Hepatocyte (in vitro differentiated cells): Measurements from ENCODE around the gene GPAT3. TPM values are rescaled to one million over a fixed set of nuclear protein-coding genes. Genes with fewer than 3 reads are reported as not detected.

Source experiments
- DNase-seq: peaks from one replicate; pipeline ENCODE4 v3.0.0-alpha.2; 2016; ENCODE audit warnings: low spot score
- H2AFZ ChIP-seq: fragments of 200-600 bp; sonication (generic); 2 replicates; pipeline ENCODE4 v1.6.0; 2016; ENCODE audit warnings: antibody characterized with exemption, mild to moderate bottlenecking
- H3K27ac ChIP-seq: fragments of 200-600 bp; sonication (generic); 2 replicates; pipeline ENCODE4 v1.5.1; 2016; ENCODE audit warnings: mild to moderate bottlenecking
- H3K27me3 ChIP-seq: fragments of 200-600 bp; sonication (generic); 2 replicates; pipeline ENCODE4 v1.6.1; 2016
- H3K36me3 ChIP-seq: fragments of 200-600 bp; sonication (generic); replicated peaks from 2 replicates; pipeline ENCODE4 v1.5.1; 2016; ENCODE audit warnings: low read depth; ENCODE audit not compliant: insufficient read depth
- H3K4me1 ChIP-seq: fragments of 200-600 bp; sonication (generic); 2 replicates; pipeline ENCODE4 v1.5.1; 2016; ENCODE audit warnings: mild to moderate bottlenecking, moderate library complexity; ENCODE audit not compliant: insufficient read depth
- H3K4me2 ChIP-seq: fragments of 200-600 bp; sonication (generic); 2 replicates; pipeline ENCODE4 v1.6.0; 2016
- H3K4me3 ChIP-seq: fragments of 200-600 bp; sonication (generic); 2 replicates; pipeline ENCODE4 v1.5.1; 2016; ENCODE audit warnings: mild to moderate bottlenecking
- H3K79me2 ChIP-seq: fragments of 200-600 bp; sonication (generic); 2 replicates; pipeline ENCODE4 v1.6.0; 2017; ENCODE audit warnings: mild to moderate bottlenecking
- H3K9me2 ChIP-seq: fragments of 200-600 bp; sonication (generic); replicated peaks from 2 replicates; pipeline ENCODE4 v1.6.0; 2017; ENCODE audit warnings: mild to moderate bottlenecking; ENCODE audit not compliant: insufficient read depth
- H3K9me3 ChIP-seq: fragments of 200-600 bp; sonication (generic); 2 replicates; pipeline ENCODE4 v1.5.1; 2016; ENCODE audit warnings: low read depth, mild to moderate bottlenecking
- H4K20me1 ChIP-seq: fragments of 200-600 bp; sonication (generic); 2 replicates; pipeline ENCODE4 v1.6.0; 2016; ENCODE audit warnings: mild to moderate bottlenecking; ENCODE audit not compliant: insufficient read depth, poor library complexity, severe bottlenecking
- EZH2 ChIP-seq: fragments of 200-600 bp; sonication (generic); IDR thresholded peaks from 2 replicates; pipeline ENCODE4 v1.6.1; 2016; ENCODE audit warnings: antibody characterized with exemption, mild to moderate bottlenecking, borderline replicate concordance
- EZH2phosphoT487 ChIP-seq: fragments of 200-600 bp; sonication (generic); IDR thresholded peaks from one replicate; pipeline ENCODE4 v1.6.1; 2018; ENCODE audit warnings: antibody characterized with exemption, mild to moderate bottlenecking, low read depth, moderate library complexity; ENCODE audit not compliant: unreplicated experiment, severe bottlenecking
- WGBS: methylation state at CpG from one replicate; pipeline ENCODE4 v1.1.6; 2016; ENCODE audit warnings: low lambda C conversion rate; ENCODE audit errors: missing lambda C conversion rate; 5-methylcytosine and 5-hydroxymethylcytosine counted together
- polyA plus RNA-seq: library from polyadenylated mRNA; unstranded; fragments of >200 nt; fragmentation: Nextera tagmentation; extraction: Ambion mirVana; gene quantifications from 2 replicates; pipeline ENCODE4 v1.2.1, GENCODE V29; 2016
- total RNA-seq: library from RNA; depleted of rRNA; stranded (reverse); fragments of >200 nt; gene quantifications from 2 replicates; pipeline ENCODE4 v1.2.3, GENCODE V29; 2014
- TF ChIP-seq, protein P1 (sequence below): fragments of 200-600 bp; sonication (generic); IDR thresholded peaks from 2 replicates; pipeline ENCODE4 v1.5.1; 2016; ENCODE audit warnings: antibody characterized with exemption, mild to moderate bottlenecking; ENCODE audit not compliant: poor library complexity

The GPAT3 gene
- total and polyA plus RNA-seq, 2 experiments from 2014 or later, result 3.3 to 4.4 TPM

DNA sequence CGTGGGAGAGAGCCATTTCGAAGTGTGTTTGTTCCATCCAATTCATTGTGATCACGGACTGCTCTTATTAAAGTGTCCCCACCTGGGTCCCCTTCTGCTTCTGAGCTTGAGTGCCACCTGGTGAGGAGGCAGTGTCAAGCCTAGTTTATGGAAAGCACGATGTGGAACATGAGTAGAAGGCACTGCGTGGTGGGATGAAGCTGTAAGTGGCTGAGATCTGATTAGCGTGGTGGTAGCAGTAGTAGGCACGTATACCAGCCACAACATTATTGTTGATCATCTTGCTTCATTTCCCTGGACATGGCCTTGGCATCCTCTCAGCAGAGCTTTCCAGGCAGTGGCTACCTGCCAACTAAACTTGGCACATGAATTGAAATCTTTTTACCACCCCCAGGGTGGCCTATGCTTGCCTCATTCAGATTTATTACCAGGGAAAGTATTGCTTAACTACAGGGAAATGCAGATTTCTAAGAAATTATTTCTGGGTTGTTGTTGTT, 46.4 kb downstream of the GPAT3 start:
- peak; percentile 9 for DNase-seq
- no peak overlapping the region for H3K4me2 ChIP-seq
- H4K20me1 ChIP-seq, result no peaks in the 10 kb centered on the region
- no peaks in the 10 kb centered on the region for H3K9me2 ChIP-seq
- WGBS, result 69% methylated on average over 7 of the region's 7 CpGs
- no peaks in the 10 kb centered on the region for H3K27me3 ChIP-seq
- H3K36me3 ChIP-seq, result no peaks in the 10 kb centered on the region
- no peak overlapping the region for H2AFZ ChIP-seq
- H3K9me3 ChIP-seq, result no peaks in the 10 kb centered on the region
- TF ChIP-seq EZH2, result no peak
- TF ChIP-seq, protein P1, sequence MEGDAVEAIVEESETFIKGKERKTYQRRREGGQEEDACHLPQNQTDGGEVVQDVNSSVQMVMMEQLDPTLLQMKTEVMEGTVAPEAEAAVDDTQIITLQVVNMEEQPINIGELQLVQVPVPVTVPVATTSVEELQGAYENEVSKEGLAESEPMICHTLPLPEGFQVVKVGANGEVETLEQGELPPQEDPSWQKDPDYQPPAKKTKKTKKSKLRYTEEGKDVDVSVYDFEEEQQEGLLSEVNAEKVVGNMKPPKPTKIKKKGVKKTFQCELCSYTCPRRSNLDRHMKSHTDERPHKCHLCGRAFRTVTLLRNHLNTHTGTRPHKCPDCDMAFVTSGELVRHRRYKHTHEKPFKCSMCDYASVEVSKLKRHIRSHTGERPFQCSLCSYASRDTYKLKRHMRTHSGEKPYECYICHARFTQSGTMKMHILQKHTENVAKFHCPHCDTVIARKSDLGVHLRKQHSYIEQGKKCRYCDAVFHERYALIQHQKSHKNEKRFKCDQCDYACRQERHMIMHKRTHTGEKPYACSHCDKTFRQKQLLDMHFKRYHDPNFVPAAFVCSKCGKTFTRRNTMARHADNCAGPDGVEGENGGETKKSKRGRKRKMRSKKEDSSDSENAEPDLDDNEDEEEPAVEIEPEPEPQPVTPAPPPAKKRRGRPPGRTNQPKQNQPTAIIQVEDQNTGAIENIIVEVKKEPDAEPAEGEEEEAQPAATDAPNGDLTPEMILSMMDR, result no peak
- no peak for TF ChIP-seq EZH2phosphoT487
- no peaks in the 10 kb centered on the region for H3K79me2 ChIP-seq
- H3K4me3 ChIP-seq, result no peak overlapping the region
- H3K4me1 ChIP-seq, result peaks cover 4% of the 10 kb centered on the region
- no peak overlapping the region for H3K27ac ChIP-seq

DNA sequence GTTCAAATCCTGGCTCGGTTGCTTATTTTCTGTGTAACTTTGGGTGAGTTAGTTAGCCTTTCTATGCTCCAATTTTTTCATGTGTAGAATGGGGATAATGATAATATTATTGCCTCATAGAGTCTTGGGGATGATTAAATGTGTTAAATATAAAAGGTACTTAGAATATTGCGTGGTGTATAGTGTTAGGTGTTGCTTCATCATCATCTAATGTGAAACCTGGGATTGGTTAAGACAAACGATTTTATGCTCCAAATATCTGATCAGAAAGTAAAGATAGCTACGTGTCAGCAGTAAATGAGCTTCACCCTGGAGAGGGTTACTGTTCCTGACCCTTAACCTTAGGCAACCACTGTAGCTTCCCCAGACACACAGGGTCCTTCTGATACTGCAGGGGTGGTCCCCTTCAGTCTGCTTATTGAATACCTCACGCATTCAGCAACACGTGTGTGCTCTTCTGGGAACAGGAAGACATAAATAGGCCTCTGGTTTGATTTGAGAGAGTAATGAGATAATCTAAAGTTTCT, 50.1 kb downstream of the GPAT3 start:
- WGBS, result 85% methylated on average over 6 of the region's 6 CpGs
- no peaks in the 10 kb centered on the region for H3K36me3 ChIP-seq
- no peak for DNase-seq
- H3K27me3 ChIP-seq, result no peaks in the 10 kb centered on the region
- no peak overlapping the region for H3K27ac ChIP-seq
- no peaks in the 10 kb centered on the region for H4K20me1 ChIP-seq
- H3K4me3 ChIP-seq, result no peak overlapping the region
- H2AFZ ChIP-seq, result no peak overlapping the region
- no peaks in the 10 kb centered on the region for H3K9me2 ChIP-seq
- no peaks in the 10 kb centered on the region for H3K79me2 ChIP-seq
- H3K9me3 ChIP-seq, result no peaks in the 10 kb centered on the region
- H3K4me2 ChIP-seq, result no peak overlapping the region
- H3K4me1 ChIP-seq, result no peaks in the 10 kb centered on the region
- TF ChIP-seq EZH2 (no peak), EZH2phosphoT487 (no peak)
- TF ChIP-seq, protein P1, result no peak

DNA sequence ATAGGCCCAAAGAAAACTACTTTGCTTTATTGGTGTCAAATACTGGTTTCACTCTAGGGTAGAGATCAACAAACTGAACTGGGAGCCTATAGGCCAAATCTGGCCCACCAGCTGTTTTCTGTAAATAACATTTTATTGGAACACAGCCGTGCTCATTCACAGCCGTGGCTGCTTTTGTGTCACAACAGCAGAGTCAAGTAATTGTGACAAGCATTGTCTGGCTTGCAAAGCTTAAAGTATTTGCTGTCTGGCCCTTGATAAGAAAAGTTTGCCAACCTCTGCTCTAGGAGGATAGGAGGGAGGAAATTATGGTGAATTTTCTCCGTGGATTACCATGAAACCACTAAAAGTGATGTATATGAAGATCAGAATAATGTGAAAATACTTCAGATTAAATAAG, 53.4 kb downstream of the GPAT3 start:
- DNase-seq, result no peak
- H3K36me3 ChIP-seq, result no peaks in the 10 kb centered on the region
- TF ChIP-seq EZH2phosphoT487 (no peak), EZH2 (no peak)
- TF ChIP-seq, protein P1, result no peak
- WGBS, result 27% methylated on average over 3 of the region's 3 CpGs
- no peaks in the 10 kb centered on the region for H3K4me1 ChIP-seq
- H2AFZ ChIP-seq, result peak overlapping the region; percentile 6
- H3K4me2 ChIP-seq, result no peak overlapping the region
- no peak overlapping the region for H3K27ac ChIP-seq
- H3K9me2 ChIP-seq, result no peaks in the 10 kb centered on the region
- H3K27me3 ChIP-seq, result no peaks in the 10 kb centered on the region
- no peaks in the 10 kb centered on the region for H3K9me3 ChIP-seq
- H3K79me2 ChIP-seq, result no peaks in the 10 kb centered on the region
- H4K20me1 ChIP-seq, result no peaks in the 10 kb centered on the region
- no peak overlapping the region for H3K4me3 ChIP-seq

DNA sequence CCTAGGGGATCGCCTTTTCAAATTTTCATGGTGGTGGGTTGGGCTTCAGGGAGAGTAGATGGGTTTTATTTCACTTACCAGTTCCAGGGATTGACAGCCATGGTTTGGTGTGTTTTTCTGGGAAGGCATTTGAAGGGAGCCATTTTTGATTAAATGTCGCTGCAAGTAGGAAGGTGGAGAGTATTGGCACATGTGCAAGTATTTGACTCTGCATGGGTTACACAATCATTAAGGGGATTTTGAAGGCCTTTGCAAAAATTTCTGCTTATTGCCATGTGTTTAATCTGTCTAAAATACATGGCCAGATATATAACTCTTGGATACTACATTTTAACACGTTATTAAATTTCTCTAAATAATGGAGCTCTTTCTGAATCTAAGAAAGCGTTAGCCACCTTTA, 55.1 kb downstream of the GPAT3 start:
- H3K9me3 ChIP-seq, result no peaks in the 10 kb centered on the region
- no peak overlapping the region for H2AFZ ChIP-seq
- no peaks in the 10 kb centered on the region for H4K20me1 ChIP-seq
- no peaks in the 10 kb centered on the region for H3K27me3 ChIP-seq
- WGBS, result 90% methylated on average over 4 of the region's 4 CpGs
- no peak overlapping the region for H3K4me3 ChIP-seq
- no peaks in the 10 kb centered on the region for H3K9me2 ChIP-seq
- no peak overlapping the region for H3K27ac ChIP-seq
- H3K4me2 ChIP-seq, result no peak overlapping the region
- no peak for TF ChIP-seq EZH2
- TF ChIP-seq, protein P1, result no peak
- TF ChIP-seq EZH2phosphoT487, result no peak
- H3K79me2 ChIP-seq, result no peaks in the 10 kb centered on the region
- DNase-seq, result no peak
- no peaks in the 10 kb centered on the region for H3K36me3 ChIP-seq
- no peaks in the 10 kb centered on the region for H3K4me1 ChIP-seq
